A673 (cell line): Measurements from ENCODE around the gene CLGN. TPM values are rescaled to one million over a fixed set of nuclear protein-coding genes. Genes with fewer than 3 reads are reported as not detected.

ENCODE experiments used
- BruUV-seq: library from RNA; stranded (reverse); fragments of 400-500 nt; replicated peaks from 2 replicates; lab custom pipeline; 2021; lab: Mats Ljungman, UMichigan
- CTCF ChIA-PET: fragments of 300-600 bp; sonication (Branson Sonifier 250); formaldehyde crosslinking; loops from one replicate; lab custom pipeline; 2022; ENCODE audit warnings: antibody characterized with exemption; lab: Charles Lee
- POLR2A ChIA-PET: fragments of 300-600 bp; sonication (Branson Sonifier 250); formaldehyde crosslinking; loops from one replicate; lab custom pipeline; 2022; ENCODE audit warnings: antibody characterized with exemption; ENCODE audit not compliant: low non-redundant PET; lab: Charles Lee
- DNase-seq: peaks from one replicate; pipeline ENCODE4 v3.0.0-alpha.2; 2015; ENCODE audit warnings: low spot score
- H3K27ac ChIP-seq: fragments of 200-600 bp; sonication (generic); 2 replicates; pipeline ENCODE4 v1.5.1; 2016; ENCODE audit warnings: mixed run types, low read depth, mild to moderate bottlenecking, mixed read lengths, antibody characterized with exemption, low read length; ENCODE audit not compliant: poor library complexity, severe bottlenecking
- H3K27me3 ChIP-seq: fragments of 200-600 bp; sonication (generic); replicated peaks from 2 replicates; pipeline ENCODE4 v1.6.1; 2017; ENCODE audit warnings: mixed run types, low read depth, mild to moderate bottlenecking, mixed read lengths, antibody characterized with exemption, low read length; ENCODE audit not compliant: insufficient read depth, poor library complexity
- H3K36me3 ChIP-seq: fragments of 200-600 bp; sonication (generic); 2 replicates; pipeline ENCODE4 v1.6.1; 2016; ENCODE audit warnings: mixed run types, mild to moderate bottlenecking, mixed read lengths, antibody characterized with exemption, low read length; ENCODE audit not compliant: insufficient read depth, poor library complexity, severe bottlenecking
- H3K4me1 ChIP-seq: fragments of 200-600 bp; sonication (generic); 2 replicates; pipeline ENCODE4 v1.6.1; 2017; ENCODE audit warnings: mixed run types, mild to moderate bottlenecking, mixed read lengths, antibody characterized with exemption, low read length; ENCODE audit not compliant: insufficient read depth, poor library complexity, severe bottlenecking
- H3K4me3 ChIP-seq: fragments of 200-600 bp; sonication (generic); 2 replicates; pipeline ENCODE4 v1.5.1; 2016; ENCODE audit warnings: low read depth, mixed run types, mild to moderate bottlenecking, mixed read lengths, low read length; ENCODE audit not compliant: poor library complexity, severe bottlenecking
- H3K9me3 ChIP-seq: fragments of 200-600 bp; sonication (generic); 2 replicates; pipeline ENCODE4 v1.6.1; 2016; ENCODE audit warnings: mixed run types, low read depth, mild to moderate bottlenecking, mixed read lengths, antibody characterized with exemption, low read length; ENCODE audit not compliant: poor library complexity, severe bottlenecking
- EZH2 ChIP-seq: fragments of 200-600 bp; sonication (generic); IDR thresholded peaks from 2 replicates; pipeline ENCODE4 v1.6.1; 2017; ENCODE audit warnings: borderline replicate concordance, low read depth, mild to moderate bottlenecking, mixed read lengths, antibody characterized with exemption, low read length; ENCODE audit not compliant: poor library complexity, severe bottlenecking
- intact Hi-C: fragments of 100-400 bp; cut with micrococcal nuclease; formaldehyde crosslinking; loops from one replicate; pipeline ENCODE4 v1.10.0; 2022; ENCODE audit not compliant: unreplicated experiment
- total RNA-seq: library from RNA; stranded (reverse); gene quantifications from 2 replicates; pipeline ENCODE4 v1.2.3, GENCODE V29; 2021
- TF ChIP-seq, protein P1 (sequence below): fragments of 300-800, 200-600 bp; sonication (generic); conservative IDR thresholded peaks from 2 replicates; pipeline ENCODE4 v1.5.1; 2017; ENCODE audit warnings: low read depth, mild to moderate bottlenecking, antibody characterized with exemption, low read length, moderate library complexity, mixed read lengths

Gene CLGN
- total RNA-seq, 1 experiment from 2014 or later, result 7.3 TPM

DNA sequence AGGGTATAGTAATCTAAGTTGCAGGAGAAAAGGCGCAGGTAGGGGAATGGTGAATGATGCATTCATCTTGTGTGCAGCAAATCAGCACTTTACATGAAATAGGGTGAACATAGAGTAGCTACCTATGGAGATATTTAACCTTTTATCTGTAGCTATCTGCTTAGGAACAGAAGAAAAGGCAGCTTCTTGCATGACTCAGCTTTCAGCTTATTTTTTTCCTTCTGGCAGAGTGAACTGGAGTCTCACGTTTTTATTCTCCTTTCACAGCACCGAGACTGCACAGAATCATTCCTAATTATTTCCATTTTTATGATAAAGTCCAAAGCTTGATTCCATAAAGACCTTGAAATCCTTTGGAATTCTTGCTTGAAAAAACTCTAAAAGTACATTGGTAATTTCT lies 58.8 kb downstream of the CLGN start:
- Histone ChIP-seq H3K9me3 (no peaks in the 10 kb centered on the region), H3K36me3 (no peaks in the 10 kb centered on the region), H3K27me3 (peaks cover 35% of the 10 kb centered on the region), H3K4me3 (no peak overlapping the region), H3K4me1 (peaks cover 11% of the 10 kb centered on the region), H3K27ac (no peak overlapping the region)
- BruUV-seq, result no TSS peak
- POLR2A ChIA-PET, result no interaction called here
- CTCF ChIA-PET, result no interaction called here
- no peak for DNase-seq
- intact Hi-C loops, result loop anchor here (10.0 kb wide), 1 partner anchor 156 kb away; the partner anchor contains the start of gene ELMOD2
- TF ChIP-seq, protein P1, sequence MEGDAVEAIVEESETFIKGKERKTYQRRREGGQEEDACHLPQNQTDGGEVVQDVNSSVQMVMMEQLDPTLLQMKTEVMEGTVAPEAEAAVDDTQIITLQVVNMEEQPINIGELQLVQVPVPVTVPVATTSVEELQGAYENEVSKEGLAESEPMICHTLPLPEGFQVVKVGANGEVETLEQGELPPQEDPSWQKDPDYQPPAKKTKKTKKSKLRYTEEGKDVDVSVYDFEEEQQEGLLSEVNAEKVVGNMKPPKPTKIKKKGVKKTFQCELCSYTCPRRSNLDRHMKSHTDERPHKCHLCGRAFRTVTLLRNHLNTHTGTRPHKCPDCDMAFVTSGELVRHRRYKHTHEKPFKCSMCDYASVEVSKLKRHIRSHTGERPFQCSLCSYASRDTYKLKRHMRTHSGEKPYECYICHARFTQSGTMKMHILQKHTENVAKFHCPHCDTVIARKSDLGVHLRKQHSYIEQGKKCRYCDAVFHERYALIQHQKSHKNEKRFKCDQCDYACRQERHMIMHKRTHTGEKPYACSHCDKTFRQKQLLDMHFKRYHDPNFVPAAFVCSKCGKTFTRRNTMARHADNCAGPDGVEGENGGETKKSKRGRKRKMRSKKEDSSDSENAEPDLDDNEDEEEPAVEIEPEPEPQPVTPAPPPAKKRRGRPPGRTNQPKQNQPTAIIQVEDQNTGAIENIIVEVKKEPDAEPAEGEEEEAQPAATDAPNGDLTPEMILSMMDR, result no peak
- no peak for TF ChIP-seq EZH2

DNA sequence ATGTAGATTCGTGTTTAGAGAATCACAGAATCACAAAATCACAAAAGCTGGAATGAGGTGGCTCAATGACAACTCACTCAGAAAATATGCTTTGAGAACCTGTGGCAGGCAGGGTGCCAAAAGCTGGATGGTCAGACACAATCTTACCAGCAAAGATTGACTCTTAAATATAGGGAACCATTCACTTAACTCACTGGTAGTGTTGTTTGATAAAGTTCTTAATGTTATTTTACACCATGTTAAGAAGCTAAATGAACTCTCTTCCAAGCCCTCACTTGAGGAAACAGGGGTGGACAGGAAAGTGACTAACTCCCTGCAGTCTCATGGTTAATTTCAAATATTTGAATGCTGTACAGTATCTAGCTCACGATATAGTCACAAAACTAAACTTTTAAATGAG lies 59.7 kb downstream of the CLGN start:
- no peak overlapping the region for H3K27ac ChIP-seq
- intact Hi-C loops, result loop anchor here (10.0 kb wide), 1 partner anchor 157 kb away; the partner anchor contains the start of gene ELMOD2
- H3K4me3 ChIP-seq, result no peak overlapping the region
- peaks cover 12% of the 10 kb centered on the region for H3K4me1 ChIP-seq
- no peaks in the 10 kb centered on the region for H3K36me3 ChIP-seq
- DNase-seq, result no peak
- H3K27me3 ChIP-seq, result peaks cover 35% of the 10 kb centered on the region
- ChIA-PET CTCF (interaction anchor here (0.9 kb wide), 1 partner anchor 37 kb away, joined by 3 read pairs; no protein-coding TSS in a partner anchor), POLR2A (no interaction called here)
- no TSS peak for BruUV-seq
- no peaks in the 10 kb centered on the region for H3K9me3 ChIP-seq
- TF ChIP-seq, protein P1, result no peak
- TF ChIP-seq EZH2, result no peak

DNA sequence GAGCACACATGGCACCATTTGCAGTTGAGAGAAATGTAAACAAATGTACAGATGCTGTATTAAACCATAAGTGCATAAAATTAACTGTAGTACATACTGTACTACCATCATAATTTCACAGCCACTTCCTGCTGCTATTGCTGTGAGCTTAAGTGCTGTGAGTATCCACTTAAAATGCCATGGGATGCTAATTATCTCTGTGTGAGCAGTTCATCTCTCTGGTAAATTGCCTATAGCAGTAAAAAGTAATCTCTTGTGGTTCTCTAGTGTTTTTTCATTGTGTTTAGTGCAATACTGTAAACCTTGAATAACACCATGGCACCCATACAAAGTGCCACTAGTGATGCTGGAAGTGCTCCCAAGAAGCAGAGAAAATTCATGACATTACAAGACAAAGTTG lies 63.9 kb downstream of the CLGN start:
- H3K36me3 ChIP-seq, result no peaks in the 10 kb centered on the region
- ChIA-PET POLR2A (no interaction called here), CTCF (no interaction called here)
- intact Hi-C loops, result loop anchor here (5.0 to 10.0 kb wide), 2 partner anchors 161 to 274 kb away; partner anchors contain the start of gene ELMOD2
- H3K27ac ChIP-seq, result no peak overlapping the region
- BruUV-seq, result no TSS peak
- peak; percentile 87 for DNase-seq
- no peak for TF ChIP-seq EZH2
- TF ChIP-seq, protein P1, result no peak
- peaks cover 12% of the 10 kb centered on the region for H3K4me1 ChIP-seq
- peaks cover 30% of the 10 kb centered on the region for H3K27me3 ChIP-seq
- H3K4me3 ChIP-seq, result no peak overlapping the region
- no peaks in the 10 kb centered on the region for H3K9me3 ChIP-seq
